Upper lobe of right lung (tissue), 1 donor: ENCODE results near the gene SCMH1. TPM values are rescaled to one million over a fixed set of nuclear protein-coding genes. Genes with fewer than 3 reads are reported as not detected.
"Not testable (repeated sequence)": the region's sequence is repeated elsewhere in the genome, so short reads cannot be mapped to it uniquely, and the experiment has no call there.

Experiments
- ATAC-seq: fragments of 200-7000 bp; cut with Tn5 transposase; one replicate; pipeline ENCODE4 v1.9.1; 2020; ENCODE audit warnings: mild to moderate bottlenecking, moderate library complexity
- DNase-seq: peaks from one replicate; pipeline ENCODE4 v3.0.0-alpha.2; 2020
- H3K27ac ChIP-seq: fragments of 200-600 bp; one replicate; pipeline ENCODE4 v1.8.0; 2022
- H3K27me3 ChIP-seq: fragments of 200-600 bp; one replicate; pipeline ENCODE4 v1.8.0; 2022; ENCODE audit warnings: mild to moderate bottlenecking
- H3K36me3 ChIP-seq: fragments of 200-600 bp; one replicate; pipeline ENCODE4 v1.8.0; 2022
- H3K4me1 ChIP-seq: fragments of 200-600 bp; one replicate; pipeline ENCODE4 v1.8.0; 2022
- H3K4me3 ChIP-seq: fragments of 200-600 bp; one replicate; pipeline ENCODE4 v1.8.0; 2022; ENCODE audit warnings: mild to moderate bottlenecking
- H3K9me3 ChIP-seq: fragments of 200-600 bp; one replicate; pipeline ENCODE4 v1.8.0; 2022
- intact Hi-C: fragments of 100-400 bp; cut with DNase I; formaldehyde crosslinking; loops from one replicate; pipeline ENCODE4 v1.11.0; 2022
- total RNA-seq: library from RNA; stranded (reverse); fragmentation: NEBNext Ultra II Directional; extraction: Animal tissue kit (Norgen Biotek cat#: 25700); gene quantifications from one replicate; pipeline ENCODE4 v1.2.1, GENCODE V29; 2021
- TF ChIP-seq, protein P1 (sequence below): fragments of 200-600 bp; IDR thresholded peaks from one replicate; pipeline ENCODE4 v1.8.0; 2022; ENCODE audit warnings: antibody characterized with exemption
- donor health status: DM: no; HTN: yes; CAD: no; lungs with severe emphysema.

The SCMH1 gene
- total RNA-seq, 1 donor from 2014 or later: 37.2 TPM

DNA sequence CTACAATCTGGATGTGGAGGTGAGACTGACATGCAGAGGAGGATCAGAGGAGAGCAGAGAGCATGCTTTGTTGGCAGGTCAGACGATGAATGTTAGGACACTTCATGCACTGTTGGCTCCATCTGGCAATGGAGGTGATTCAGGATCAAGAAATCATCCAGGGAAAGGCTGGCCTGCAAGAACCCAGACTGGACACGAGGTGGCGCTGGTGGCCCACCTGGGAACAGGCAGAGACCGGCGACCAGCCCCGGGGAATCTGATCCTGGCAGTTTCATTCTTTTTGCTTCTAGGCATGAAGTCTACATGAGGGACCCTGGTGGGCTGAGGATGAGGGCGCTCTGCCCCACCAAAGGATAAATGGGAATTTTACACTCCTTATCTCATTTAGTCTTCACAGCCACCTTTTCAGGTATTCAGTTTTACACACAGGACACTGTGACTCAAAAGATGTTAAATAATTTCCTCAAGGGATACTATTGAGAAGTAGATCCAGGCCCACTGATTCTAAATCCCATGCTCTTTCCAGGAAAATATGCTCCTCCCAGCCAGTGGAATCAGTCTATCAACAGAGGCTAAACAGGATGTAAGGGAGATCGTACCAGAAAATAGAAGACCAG is 26.2 kb upstream of the SCMH1 start:
- Histone ChIP-seq H3K9me3 (no peaks in the 10 kb centered on the region), H3K27ac (no peak overlapping the region), H3K27me3 (peaks cover 3% of the 10 kb centered on the region), H3K4me3 (no peak overlapping the region), H3K36me3 (no peaks in the 10 kb centered on the region), H3K4me1 (no peaks in the 10 kb centered on the region)
- TF ChIP-seq, protein P1, sequence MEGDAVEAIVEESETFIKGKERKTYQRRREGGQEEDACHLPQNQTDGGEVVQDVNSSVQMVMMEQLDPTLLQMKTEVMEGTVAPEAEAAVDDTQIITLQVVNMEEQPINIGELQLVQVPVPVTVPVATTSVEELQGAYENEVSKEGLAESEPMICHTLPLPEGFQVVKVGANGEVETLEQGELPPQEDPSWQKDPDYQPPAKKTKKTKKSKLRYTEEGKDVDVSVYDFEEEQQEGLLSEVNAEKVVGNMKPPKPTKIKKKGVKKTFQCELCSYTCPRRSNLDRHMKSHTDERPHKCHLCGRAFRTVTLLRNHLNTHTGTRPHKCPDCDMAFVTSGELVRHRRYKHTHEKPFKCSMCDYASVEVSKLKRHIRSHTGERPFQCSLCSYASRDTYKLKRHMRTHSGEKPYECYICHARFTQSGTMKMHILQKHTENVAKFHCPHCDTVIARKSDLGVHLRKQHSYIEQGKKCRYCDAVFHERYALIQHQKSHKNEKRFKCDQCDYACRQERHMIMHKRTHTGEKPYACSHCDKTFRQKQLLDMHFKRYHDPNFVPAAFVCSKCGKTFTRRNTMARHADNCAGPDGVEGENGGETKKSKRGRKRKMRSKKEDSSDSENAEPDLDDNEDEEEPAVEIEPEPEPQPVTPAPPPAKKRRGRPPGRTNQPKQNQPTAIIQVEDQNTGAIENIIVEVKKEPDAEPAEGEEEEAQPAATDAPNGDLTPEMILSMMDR: peak; percentile 98
- peak; percentile 87 for DNase-seq
- intact Hi-C loops: no loop called here
- peak; percentile 97 for ATAC-seq

DNA sequence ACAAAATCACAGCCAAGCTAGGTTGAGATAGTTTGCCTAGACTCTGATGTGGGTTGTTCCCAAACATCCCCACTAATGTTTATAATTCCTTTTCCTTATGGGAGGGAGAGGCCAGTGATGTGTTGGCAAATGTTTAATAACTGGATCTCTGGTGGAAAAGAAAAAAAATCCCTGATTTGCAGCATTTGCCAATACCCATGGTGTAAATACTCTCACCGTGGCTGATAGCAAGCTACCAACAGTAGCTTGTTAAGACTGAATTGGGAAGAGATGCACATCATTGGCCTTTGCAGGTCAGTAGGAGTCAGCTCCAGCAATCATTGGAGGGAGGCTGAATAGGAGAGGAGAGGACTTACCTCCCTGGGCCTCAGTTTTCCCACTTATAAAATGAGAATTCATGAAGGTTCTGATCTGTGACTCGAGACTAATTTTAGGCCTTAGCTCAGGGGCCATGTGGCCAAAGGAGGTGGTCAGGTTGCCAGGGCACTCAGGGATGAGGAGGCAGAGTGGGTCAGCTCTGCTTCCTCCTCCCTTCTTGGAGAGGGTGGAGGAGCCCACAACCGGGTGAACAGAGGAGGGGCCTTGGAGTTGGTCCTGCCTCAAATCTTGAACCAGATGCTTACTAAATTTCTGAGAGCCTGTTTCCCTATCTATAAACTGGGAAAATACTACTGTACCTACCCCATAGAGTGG is 20.0 kb upstream of the SCMH1 start:
- Histone ChIP-seq H3K9me3 (no peaks in the 10 kb centered on the region), H3K27me3 (peaks cover 9% of the 10 kb centered on the region), H3K36me3 (no peaks in the 10 kb centered on the region), H3K4me1 (no peaks in the 10 kb centered on the region), H3K4me3 (no peak overlapping the region), H3K27ac (no peak overlapping the region)
- no peak for DNase-seq
- intact Hi-C loops: no loop called here
- ATAC-seq: no peak
- TF ChIP-seq, protein P1: no peak

DNA sequence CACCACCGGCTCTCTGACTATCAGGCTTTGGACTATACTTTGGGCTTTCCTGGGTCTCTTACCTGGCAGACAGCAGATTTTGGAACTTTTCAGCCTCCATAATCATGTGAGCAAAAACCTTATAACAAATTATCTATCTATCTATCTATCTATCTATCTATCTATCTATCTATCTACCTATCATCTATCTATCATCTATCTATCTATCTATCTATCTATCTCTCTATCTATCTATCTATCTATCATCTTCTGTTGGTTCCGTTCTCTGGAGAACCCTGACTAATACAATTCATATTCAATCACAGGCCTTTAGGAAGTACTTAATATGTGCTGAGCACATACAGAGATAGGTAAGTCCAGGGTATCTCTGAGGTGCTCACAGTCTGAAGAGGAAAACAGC is 18.7 kb upstream of the SCMH1 start:
- ATAC-seq: no peak
- TF ChIP-seq, protein P1: no peak
- intact Hi-C loops: no loop called here

DNA sequence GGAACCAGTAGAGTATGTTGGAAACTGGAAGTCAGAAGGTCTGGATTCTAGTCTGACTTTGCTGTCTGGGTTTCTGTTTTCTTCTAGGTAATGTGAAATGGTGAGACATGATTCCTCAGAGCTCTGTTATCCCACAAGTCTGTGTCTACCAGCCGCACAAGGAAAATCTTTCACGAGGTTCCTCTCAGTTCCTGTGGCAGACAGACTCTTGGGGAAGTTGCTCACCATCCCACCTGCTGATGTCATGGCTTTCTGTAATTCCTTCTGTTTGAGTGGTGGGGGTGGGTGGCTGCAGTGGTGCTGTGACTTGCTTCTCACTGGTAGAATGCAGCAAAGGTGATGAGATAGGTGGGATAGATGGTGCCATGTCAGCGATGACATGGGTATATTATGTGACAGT is 17.1 kb upstream of the SCMH1 start:
- Histone ChIP-seq H3K4me1 (no peaks in the 10 kb centered on the region), H3K27me3 (peaks cover 9% of the 10 kb centered on the region), H3K27ac (no peak overlapping the region), H3K36me3 (no peaks in the 10 kb centered on the region), H3K4me3 (no peak overlapping the region), H3K9me3 (no peaks in the 10 kb centered on the region)
- intact Hi-C loops: no loop called here
- TF ChIP-seq, protein P1: no peak
- ATAC-seq (peak; percentile 25), DNase-seq (no peak)

More for the DNA sequence above, 18.7 kb upstream of the SCMH1 start:
- H3K4me3 ChIP-seq: no peak overlapping the region
- peaks cover 9% of the 10 kb centered on the region for H3K27me3 ChIP-seq
- no peaks in the 10 kb centered on the region for H3K36me3 ChIP-seq
- H3K9me3 ChIP-seq: no peaks in the 10 kb centered on the region
- no peak for DNase-seq
- no peaks in the 10 kb centered on the region for H3K4me1 ChIP-seq
- no peak overlapping the region for H3K27ac ChIP-seq

DNA sequence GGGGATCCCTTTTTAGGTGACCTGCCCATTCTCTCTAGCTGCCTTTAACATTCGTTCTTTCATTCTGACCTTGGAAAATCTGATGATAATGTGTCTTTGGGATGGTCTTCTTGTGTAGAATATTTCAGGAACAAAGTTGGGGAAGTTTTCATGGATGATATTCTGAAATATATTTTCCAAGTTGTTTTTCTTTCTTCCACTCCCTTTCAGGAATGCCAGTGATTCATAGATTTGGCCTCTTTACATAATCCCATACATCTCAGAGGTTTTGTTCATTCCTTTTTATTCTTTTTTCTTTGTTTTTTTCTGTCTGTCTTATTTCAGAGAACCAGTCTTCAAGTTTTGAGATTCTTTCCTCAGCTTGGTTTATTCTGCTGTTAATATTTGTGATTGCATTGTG is 13.9 kb upstream of the SCMH1 start:
- no peak for ATAC-seq
- H3K27me3 ChIP-seq: peaks cover 13% of the 10 kb centered on the region
- no peak overlapping the region for H3K27ac ChIP-seq
- intact Hi-C loops: no loop called here
- no peaks in the 10 kb centered on the region for H3K4me1 ChIP-seq
- no peaks in the 10 kb centered on the region for H3K9me3 ChIP-seq
- H3K4me3 ChIP-seq: no peak overlapping the region
- TF ChIP-seq, protein P1: no peak
- no peak for DNase-seq
- no peaks in the 10 kb centered on the region for H3K36me3 ChIP-seq

DNA sequence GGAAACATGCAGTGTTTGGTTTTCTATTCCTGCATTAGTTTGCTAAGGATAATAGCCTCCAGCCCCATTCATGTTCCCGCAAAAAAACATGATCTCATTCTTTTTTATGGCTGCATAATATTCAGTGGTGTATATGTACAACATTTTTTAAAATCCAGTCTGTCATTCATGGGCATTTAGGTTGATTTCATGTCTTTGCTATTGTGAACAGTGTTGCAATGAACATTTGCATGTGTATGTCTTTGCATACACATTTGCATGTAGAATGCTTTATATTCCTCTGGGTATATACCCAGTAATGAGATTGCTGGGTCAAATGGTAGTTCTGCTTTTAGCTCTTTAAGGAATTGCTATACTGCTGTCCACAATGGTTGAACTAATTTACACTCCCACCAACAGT is 9.0 kb upstream of the SCMH1 start:
- intact Hi-C loops, DNase-seq, H3K36me3 ChIP-seq, ATAC-seq, H3K27me3 ChIP-seq, H3K4me1 ChIP-seq, H3K27ac ChIP-seq, H3K9me3 ChIP-seq, H3K4me3 ChIP-seq: not testable (repeated sequence)
